Thyroid gland (tissue), 4 donors: ENCODE results near the gene ACSS3.

Experiments used
- CTCF ChIP-seq, 6 experiments: fragments of 200-600 bp in 3 of 6; fragments of 450-650 bp in 3 of 6; sonication (generic) in 3 of 6; IDR thresholded peaks; one replicate each; pipeline ENCODE4 v1.5.1; 2016 to 2019; ENCODE audit warnings: antibody characterized with exemption in 6 of 6, mild to moderate bottlenecking in 2 of 6, inconsistent platforms in 1 of 6, moderate library complexity in 1 of 6
- POLR2A ChIP-seq, 2 donors: fragments of 450-650 bp; IDR thresholded peaks; one replicate each; pipeline ENCODE4 v1.6.1; 2017; ENCODE audit warnings: antibody characterized with exemption in 2 of 2, mild to moderate bottlenecking in 2 of 2, moderate library complexity in 1 of 2

- TF ChIP-seq POLR2A (IDR thresholded peaks at IDR 0.05) (no peak), CTCF (IDR thresholded peaks at IDR 0.05) (no peak)
Measured at GRCh38 chr12:81123611-81124010, 45.7 kb downstream of the ACSS3 start.
